Lower leg skin (tissue), 3 donors: ENCODE data around the gene C14orf119.

ENCODE experiments used
- POLR2A ChIP-seq, 2 donors: fragments of 450-650 bp; IDR thresholded peaks; one replicate each; pipeline ENCODE4 v1.6.1; 2016 to 2017; ENCODE audit warnings: antibody characterized with exemption in 2 of 2, mild to moderate bottlenecking in 1 of 2, moderate library complexity in 1 of 2
- TF ChIP-seq, protein P1 (sequence below), 3 donors: fragments of 450-650 bp; IDR thresholded peaks; one replicate each; pipeline ENCODE4 v1.5.1; 2016; ENCODE audit warnings: antibody characterized with exemption in 3 of 3, mild to moderate bottlenecking in 3 of 3, moderate library complexity in 2 of 3

GRCh38 chr14:23130871-23131270 lies 35.6 kb downstream of the C14orf119 start:
- TF ChIP-seq, protein P1, sequence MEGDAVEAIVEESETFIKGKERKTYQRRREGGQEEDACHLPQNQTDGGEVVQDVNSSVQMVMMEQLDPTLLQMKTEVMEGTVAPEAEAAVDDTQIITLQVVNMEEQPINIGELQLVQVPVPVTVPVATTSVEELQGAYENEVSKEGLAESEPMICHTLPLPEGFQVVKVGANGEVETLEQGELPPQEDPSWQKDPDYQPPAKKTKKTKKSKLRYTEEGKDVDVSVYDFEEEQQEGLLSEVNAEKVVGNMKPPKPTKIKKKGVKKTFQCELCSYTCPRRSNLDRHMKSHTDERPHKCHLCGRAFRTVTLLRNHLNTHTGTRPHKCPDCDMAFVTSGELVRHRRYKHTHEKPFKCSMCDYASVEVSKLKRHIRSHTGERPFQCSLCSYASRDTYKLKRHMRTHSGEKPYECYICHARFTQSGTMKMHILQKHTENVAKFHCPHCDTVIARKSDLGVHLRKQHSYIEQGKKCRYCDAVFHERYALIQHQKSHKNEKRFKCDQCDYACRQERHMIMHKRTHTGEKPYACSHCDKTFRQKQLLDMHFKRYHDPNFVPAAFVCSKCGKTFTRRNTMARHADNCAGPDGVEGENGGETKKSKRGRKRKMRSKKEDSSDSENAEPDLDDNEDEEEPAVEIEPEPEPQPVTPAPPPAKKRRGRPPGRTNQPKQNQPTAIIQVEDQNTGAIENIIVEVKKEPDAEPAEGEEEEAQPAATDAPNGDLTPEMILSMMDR (IDR thresholded peaks at IDR 0.05), result no peak
- no peak for TF ChIP-seq POLR2A (IDR thresholded peaks at IDR 0.05)
